GM12878 (cell line): ENCODE measurements around the gene FGR. TPM values are rescaled to one million over a fixed set of nuclear protein-coding genes. Genes with fewer than 3 reads are reported as not detected.
A peak's percentile ranks its signal among the peaks of the same experiment; 100 is the strongest.

Source experiments
- ATAC-seq: fragments of 200-7000 bp; cut with Tn5 transposase; 3 replicates; pipeline ENCODE4 v1.9.1; 2020; ENCODE audit warnings: mild to moderate bottlenecking, moderate library complexity
- BruUV-seq: library from RNA; stranded (reverse); fragments of 400-500 nt; replicated peaks from 2 replicates; lab custom pipeline; 2021; lab: Mats Ljungman, UMichigan
- CTCF ChIA-PET: fragments of 300-600 bp; sonication (Branson Sonifier 250); formaldehyde crosslinking; extraction: SDS; loops from one replicate; lab custom pipeline; 2021; ENCODE audit warnings: inconsistent platforms; lab: Yijun Ruan, JAX
- POLR2A ChIA-PET: fragments of 350-600 bp; formaldehyde crosslinking; extraction: SDS; loops from one replicate; lab custom pipeline; 2021; ENCODE audit warnings: inconsistent platforms; lab: Charles Lee
- RAD21 ChIA-PET: fragments of 300-600 bp; sonication (Branson Sonifier 250); formaldehyde crosslinking; loops from one replicate; lab custom pipeline; 2023; ENCODE audit warnings: antibody characterized with exemption; ENCODE audit not compliant: unreplicated experiment; lab: Charles Lee
- SMC1A ChIA-PET: fragments of 300-600 bp; sonication (Branson Sonifier 250); formaldehyde crosslinking; loops from one replicate; lab custom pipeline; 2023; ENCODE audit not compliant: unreplicated experiment, uncharacterized antibody; lab: Charles Lee
- DNase-seq: peaks from one replicate; pipeline ENCODE4 v3.0.0-alpha.2; 2011; ENCODE audit warnings: low read depth, low spot score
- FAIRE-seq: peaks from 3 replicates; lab custom pipeline; 2011; peaks lifted over from hg19 to GRCh38; lab: Jason Lieb, UNC
- H2AFZ ChIP-seq: 2 replicates; pipeline ENCODE4 v1.6.0; 2011; ENCODE audit warnings: low read depth, low read length, control low read depth; ENCODE audit not compliant: control insufficient read depth
- H3K27ac ChIP-seq: 2 replicates; pipeline ENCODE4 v1.5.1; 2011; ENCODE audit warnings: control low read depth; ENCODE audit not compliant: control insufficient read depth, insufficient read depth
- H3K27me3 ChIP-seq, 2 experiments: replicated peaks in 1 of 2; 2 replicates each; pipeline versions ENCODE4 v1.6.0 to v1.6.1; 2011; ENCODE audit warnings: low read length in 1 of 2; ENCODE audit not compliant: control insufficient read depth in 2 of 2, insufficient read depth in 2 of 2
- H3K36me3 ChIP-seq, 2 experiments: 2 replicates each; pipeline ENCODE4 v1.5.1; 2011; ENCODE audit warnings: low read length in 1 of 2; ENCODE audit not compliant: control insufficient read depth in 2 of 2, insufficient read depth in 2 of 2
- H3K4me1 ChIP-seq: 2 replicates; pipeline ENCODE4 v1.6.1; 2011; ENCODE audit warnings: mild to moderate bottlenecking, low read length, moderate library complexity, mixed read lengths; ENCODE audit not compliant: control insufficient read depth, insufficient read depth
- H3K4me2 ChIP-seq: 2 replicates; pipeline ENCODE4 v1.6.0; 2011; ENCODE audit warnings: control low read depth; ENCODE audit not compliant: control insufficient read depth, insufficient read depth
- H3K4me3 ChIP-seq: fragments of 200-600 bp; sonication (generic); 2 replicates; pipeline ENCODE4 v1.5.1; 2016
- H3K79me2 ChIP-seq: 2 replicates; pipeline ENCODE4 v1.6.0; 2011; ENCODE audit warnings: low read length; ENCODE audit not compliant: control insufficient read depth, insufficient read depth
- H3K9ac ChIP-seq: 2 replicates; pipeline ENCODE4 v1.8.0; 2011; ENCODE audit warnings: low read length, control low read depth, mixed read lengths; ENCODE audit not compliant: control insufficient read depth, insufficient read depth
- H3K9me3 ChIP-seq: replicated peaks from 3 replicates; pipeline ENCODE4 v1.5.1; 2011; ENCODE audit warnings: mild to moderate bottlenecking, low read length; ENCODE audit not compliant: control insufficient read depth, insufficient read depth
- H4K20me1 ChIP-seq: 2 replicates; pipeline ENCODE4 v1.6.0; 2011; ENCODE audit not compliant: control insufficient read depth, insufficient read depth
- MEF2B ChIP-seq: fragments of 450-650 bp; IDR thresholded peaks from 2 replicates; pipeline ENCODE4 v1.6.1; 2018; ENCODE audit warnings: mild to moderate bottlenecking, moderate library complexity; ENCODE audit not compliant: partially characterized antibody, poor library complexity, severe bottlenecking
- SUZ12 ChIP-seq: fragments of 200-600 bp; sonication (generic); IDR thresholded peaks from one replicate; pipeline ENCODE4 v1.6.1; 2018; ENCODE audit warnings: antibody characterized with exemption, mild to moderate bottlenecking; ENCODE audit not compliant: unreplicated experiment
- WGBS: methylation state at CpG from one replicate; pipeline ENCODE4 v1.1.6; 2016; ENCODE audit warnings: low lambda C conversion rate; ENCODE audit not compliant: insufficient replicate concordance, insufficient coverage; ENCODE audit errors: missing lambda C conversion rate; 5-methylcytosine and 5-hydroxymethylcytosine counted together
- in situ Hi-C: fragments of 300-500 bp; cut with MboI; formaldehyde crosslinking; loops from 9 replicates; pipeline ENCODE4 v1.14.3; 2018; ENCODE audit warnings: mixed read lengths
- intact Hi-C: fragments of 100-400 bp; cut with micrococcal nuclease; formaldehyde crosslinking; loops from one replicate; pipeline ENCODE4 v1.14.2; 2022; ENCODE audit not compliant: unreplicated experiment
- polyA plus RNA-seq, 11 experiments: library from polyadenylated mRNA; depleted of rRNA in 4 of 11; unstranded in 6 of 11; stranded (reverse) in 5 of 11; fragments of >200 nt; fragmentation: Nextera tagmentation in 4 of 11; fragmentation: Illumina TruSeq in 1 of 11; extraction: Ambion mirVana in 4 of 11; extraction: Trizol in 1 of 11; gene quantifications; 1 replicate in 1 of 11; 2 replicates in 10 of 11; pipeline versions ENCODE4 v1.2.1 to v1.2.3, GENCODE V29; 2011 to 2016; ENCODE audit warnings: inconsistent platforms in 2 of 11, missing spikeins in 2 of 11, low read depth in 1 of 11
- small RNA-seq: library from RNA; depleted of rRNA; stranded (forward); fragments of <200 nt; gene quantifications from one replicate; pipeline ENCODE3, GENCODE V24; 2014
- total RNA-seq, 4 experiments: library from RNA; depleted of rRNA in 3 of 4; stranded (reverse); fragments of >200 nt in 3 of 4; fragmentation: Illumina TruSeq in 1 of 4; extraction: Trizol in 1 of 4; gene quantifications; 2 replicates each; pipeline versions ENCODE4 v1.2.1 to v1.2.3, GENCODE V29; 2013 to 2021
- TF ChIP-seq, protein P1 (sequence below): IDR thresholded peaks from 2 replicates; pipeline ENCODE4 v1.6.1; 2011; ENCODE audit warnings: mild to moderate bottlenecking, low read depth, low read length, moderate library complexity; ENCODE audit not compliant: insufficient replicate concordance
- TF ChIP-seq, protein P2 (sequence below): IDR thresholded peaks from 2 replicates; pipeline ENCODE4 v1.6.1; 2011; ENCODE audit warnings: borderline replicate concordance, low read depth, mild to moderate bottlenecking, moderate library complexity, low read length; ENCODE audit not compliant: insufficient read depth, poor library complexity, severe bottlenecking

Gene FGR
- total and polyA plus RNA-seq, 10 of the 15 experiments (the other 5 are each of a cell fraction or from before 2014, with no cell fraction given): 10.9 to 193 (median 74.7) TPM

DNA sequence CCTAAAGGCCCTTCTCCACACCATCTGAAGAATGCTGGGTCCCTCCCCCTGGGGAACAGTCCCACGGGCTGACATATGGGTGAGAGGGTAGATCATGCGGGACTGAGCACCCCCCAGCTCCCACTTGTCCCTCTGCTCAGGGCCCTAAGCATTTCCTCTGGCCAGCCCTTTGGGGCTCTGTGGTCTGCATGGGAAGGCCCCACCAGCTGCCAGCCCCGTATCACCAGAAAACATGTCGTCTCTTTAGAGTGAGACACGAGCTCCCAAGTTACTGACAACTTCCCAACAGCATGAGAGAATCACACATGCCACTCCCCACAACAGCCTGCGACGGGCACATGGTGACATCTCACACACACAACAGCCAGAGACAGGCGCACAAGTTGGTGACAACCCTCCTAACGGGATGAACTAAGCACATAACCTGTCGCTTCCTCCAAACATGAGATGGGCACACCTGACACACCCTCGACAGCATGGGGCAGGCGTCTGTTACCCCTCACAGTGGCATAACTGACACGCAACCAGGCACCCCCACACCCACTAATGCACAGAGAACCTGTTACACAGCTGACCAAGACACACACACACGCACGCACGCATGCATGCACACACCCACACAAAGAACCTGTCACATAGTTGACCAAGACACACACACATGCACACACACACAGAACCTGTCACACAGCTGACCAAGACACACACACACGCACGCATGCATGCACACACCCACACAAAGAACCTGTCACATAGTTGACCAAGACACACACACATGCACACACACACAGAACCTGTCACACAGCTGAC lies 72.2 kb downstream of the FGR start:
- peak; percentile 14 for TF ChIP-seq MEF2B
- no peak for TF ChIP-seq SUZ12
- TF ChIP-seq, protein P1, sequence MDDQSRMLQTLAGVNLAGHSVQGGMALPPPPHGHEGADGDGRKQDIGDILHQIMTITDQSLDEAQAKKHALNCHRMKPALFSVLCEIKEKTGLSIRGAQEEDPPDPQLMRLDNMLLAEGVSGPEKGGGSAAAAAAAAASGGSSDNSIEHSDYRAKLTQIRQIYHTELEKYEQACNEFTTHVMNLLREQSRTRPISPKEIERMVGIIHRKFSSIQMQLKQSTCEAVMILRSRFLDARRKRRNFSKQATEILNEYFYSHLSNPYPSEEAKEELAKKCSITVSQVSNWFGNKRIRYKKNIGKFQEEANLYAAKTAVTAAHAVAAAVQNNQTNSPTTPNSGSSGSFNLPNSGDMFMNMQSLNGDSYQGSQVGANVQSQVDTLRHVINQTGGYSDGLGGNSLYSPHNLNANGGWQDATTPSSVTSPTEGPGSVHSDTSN: peak; percentile 6
- TF ChIP-seq, protein P2, sequence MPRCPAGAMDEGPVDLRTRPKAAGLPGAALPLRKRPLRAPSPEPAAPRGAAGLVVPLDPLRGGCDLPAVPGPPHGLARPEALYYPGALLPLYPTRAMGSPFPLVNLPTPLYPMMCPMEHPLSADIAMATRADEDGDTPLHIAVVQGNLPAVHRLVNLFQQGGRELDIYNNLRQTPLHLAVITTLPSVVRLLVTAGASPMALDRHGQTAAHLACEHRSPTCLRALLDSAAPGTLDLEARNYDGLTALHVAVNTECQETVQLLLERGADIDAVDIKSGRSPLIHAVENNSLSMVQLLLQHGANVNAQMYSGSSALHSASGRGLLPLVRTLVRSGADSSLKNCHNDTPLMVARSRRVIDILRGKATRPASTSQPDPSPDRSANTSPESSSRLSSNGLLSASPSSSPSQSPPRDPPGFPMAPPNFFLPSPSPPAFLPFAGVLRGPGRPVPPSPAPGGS: peak; percentile 94
- SMC1A ChIA-PET: no interaction called here
- in situ Hi-C loops (loop anchor here (5.0 kb wide), 1 partner anchor 50 kb away; no protein-coding TSS in a partner anchor), intact Hi-C loops (no loop called here)
- H2AFZ ChIP-seq: no peak overlapping the region
- DNase-seq (no peak), FAIRE-seq (peak; percentile 72), ATAC-seq (no peak; the same call in 2 of the 3 replicates)
- H3K4me1 ChIP-seq: peaks cover 2% of the 10 kb centered on the region
- RAD21 ChIA-PET: interaction anchor here (1.0 kb wide), 1 partner anchor 39 kb away, joined by 4 read pairs; no protein-coding TSS in a partner anchor
- no peaks in the 10 kb centered on the region; the same call in 1 of the 2 replicates for H4K20me1 ChIP-seq
- H3K27ac ChIP-seq: no peak overlapping the region
- no peaks in the 10 kb centered on the region for H3K27me3 ChIP-seq
- peaks cover 0 to 4% of the 10 kb centered on the region in 2 experiments; a peak in 2 of 4 replicates for H3K36me3 ChIP-seq
- no TSS peak for BruUV-seq
- H3K4me3 ChIP-seq: no peak overlapping the region
- H3K79me2 ChIP-seq: no peaks in the 10 kb centered on the region; the same call in 1 of the 2 replicates
- CTCF ChIA-PET: no interaction called here
- 62% methylated on average over 18 of the region's 18 CpGs for WGBS
- H3K9ac ChIP-seq: no peak overlapping the region
- H3K9me3 ChIP-seq: no peaks in the 10 kb centered on the region
- POLR2A ChIA-PET: no interaction called here
- H3K4me2 ChIP-seq: no peak overlapping the region

Small RNA genes within 50 kb of the gene (small RNA-seq; reads per million reads assigned to genes)
- gene AL031729.1: not detected
- gene RNU6-949P: not detected

Other genes with a start within 250 kb of the FGR start
Only the 7 nearest of the 8 such genes appear.
- gene WASF2, start 145.0 kb downstream of the FGR start, total RNA-seq (2014; rRNA removed): 13.5 and 15.6 TPM in 2 replicates
- gene WASF2, start 145.0 kb downstream of the FGR start, total RNA-seq (2014; rRNA removed; fragmentation: Illumina TruSeq; extraction: Trizol): 18.4 TPM in 2 replicates
- gene WASF2, start 145.0 kb downstream of the FGR start, total RNA-seq (2021): 111 and 112 TPM in 2 replicates
- gene WASF2, start 145.0 kb downstream of the FGR start, polyA plus RNA-seq (2011; rRNA removed): 20.9 and 40.8 TPM in 2 replicates
- gene WASF2, start 145.0 kb downstream of the FGR start, polyA plus RNA-seq (2014; fragmentation: Illumina TruSeq; extraction: Trizol): 67.6 and 74.8 TPM in 2 replicates
- gene WASF2, start 145.0 kb downstream of the FGR start, polyA plus RNA-seq (2014; fragmentation: Nextera tagmentation; extraction: Ambion mirVana): 1 to 10 TPM; 7.0 to 9.3 TPM
- gene WASF2, start 145.0 kb downstream of the FGR start, polyA plus RNA-seq (2014; rRNA removed): 33.4 and 43.0 TPM in 2 replicates
- 100 to 1,000 TPM in 1 of 2 experiments, 10 to 100 TPM in 1; 98.6 to 103 TPM for gene WASF2, start 145.0 kb downstream of the FGR start, polyA plus RNA-seq (2016; fragmentation: Nextera tagmentation; extraction: Ambion mirVana)
- gene AHDC1, start 31.0 kb downstream of the FGR start, total RNA-seq (2014; rRNA removed): 1.1 and 2.0 TPM in 2 replicates
- 0.85 and 1.1 TPM in 2 replicates for gene AHDC1, start 31.0 kb downstream of the FGR start, total RNA-seq (2014; rRNA removed; fragmentation: Illumina TruSeq; extraction: Trizol)
- 10.6 and 13.0 TPM in 2 replicates for gene AHDC1, start 31.0 kb downstream of the FGR start, total RNA-seq (2021)
- gene AHDC1, start 31.0 kb downstream of the FGR start, polyA plus RNA-seq (2011; rRNA removed): 1.1 and 1.2 TPM in 2 replicates
- 1.3 and 1.9 TPM in 2 replicates for gene AHDC1, start 31.0 kb downstream of the FGR start, polyA plus RNA-seq (2014; fragmentation: Illumina TruSeq; extraction: Trizol)
- gene AHDC1, start 31.0 kb downstream of the FGR start, polyA plus RNA-seq (2014; fragmentation: Nextera tagmentation; extraction: Ambion mirVana): under 1 TPM; 0.21 to 0.26 TPM
- gene AHDC1, start 31.0 kb downstream of the FGR start, polyA plus RNA-seq (2014; rRNA removed): 5.3 and 7.4 TPM in 2 replicates
- gene AHDC1, start 31.0 kb downstream of the FGR start, polyA plus RNA-seq (2016; fragmentation: Nextera tagmentation; extraction: Ambion mirVana): 1 to 10 TPM; 1.4 to 2.0 TPM
- gene IFI6, start 37.0 kb upstream of the FGR start, total RNA-seq (2014; rRNA removed): 79.4 and 89.5 TPM in 2 replicates
- 30.1 and 35.1 TPM in 2 replicates for gene IFI6, start 37.0 kb upstream of the FGR start, total RNA-seq (2014; rRNA removed; fragmentation: Illumina TruSeq; extraction: Trizol)
- 70.3 and 81.4 TPM in 2 replicates for gene IFI6, start 37.0 kb upstream of the FGR start, total RNA-seq (2021)
- 81.1 and 113 TPM in 2 replicates for gene IFI6, start 37.0 kb upstream of the FGR start, polyA plus RNA-seq (2011; rRNA removed)
- 36.6 and 41.3 TPM in 2 replicates for gene IFI6, start 37.0 kb upstream of the FGR start, polyA plus RNA-seq (2014; fragmentation: Illumina TruSeq; extraction: Trizol)
- 10 to 100 TPM in 1 of 2 experiments, 1 to 10 TPM in 1; 5.6 to 21.0 TPM for gene IFI6, start 37.0 kb upstream of the FGR start, polyA plus RNA-seq (2014; fragmentation: Nextera tagmentation; extraction: Ambion mirVana)
- gene IFI6, start 37.0 kb upstream of the FGR start, polyA plus RNA-seq (2014; rRNA removed): 63.9 and 67.7 TPM in 2 replicates
- gene IFI6, start 37.0 kb upstream of the FGR start, polyA plus RNA-seq (2016; fragmentation: Nextera tagmentation; extraction: Ambion mirVana): 100 to 1,000 TPM in 1 of 2 experiments, 10 to 100 TPM in 1; 97.0 to 123 TPM
- gene FAM76A, start 90.8 kb upstream of the FGR start, total RNA-seq (2014; rRNA removed): 7.7 and 10.0 TPM in 2 replicates
- 6.7 and 9.0 TPM in 2 replicates for gene FAM76A, start 90.8 kb upstream of the FGR start, total RNA-seq (2014; rRNA removed; fragmentation: Illumina TruSeq; extraction: Trizol)
- 7.6 and 9.4 TPM in 2 replicates for gene FAM76A, start 90.8 kb upstream of the FGR start, total RNA-seq (2021)
- 6.0 and 7.9 TPM in 2 replicates for gene FAM76A, start 90.8 kb upstream of the FGR start, polyA plus RNA-seq (2011; rRNA removed)
- 7.1 and 8.0 TPM in 2 replicates for gene FAM76A, start 90.8 kb upstream of the FGR start, polyA plus RNA-seq (2014; fragmentation: Illumina TruSeq; extraction: Trizol)
- gene FAM76A, start 90.8 kb upstream of the FGR start, polyA plus RNA-seq (2014; fragmentation: Nextera tagmentation; extraction: Ambion mirVana): 10 to 100 TPM in 1 of 2 experiments, 1 to 10 TPM in 1; 7.6 to 13.4 TPM
- 4.7 and 5.4 TPM in 2 replicates for gene FAM76A, start 90.8 kb upstream of the FGR start, polyA plus RNA-seq (2014; rRNA removed)
- gene FAM76A, start 90.8 kb upstream of the FGR start, polyA plus RNA-seq (2016; fragmentation: Nextera tagmentation; extraction: Ambion mirVana): 10 to 100 TPM in 1 of 2 experiments, 1 to 10 TPM in 1; 6.8 to 11.1 TPM
- 29.9 and 32.7 TPM in 2 replicates for gene STX12, start 138.0 kb upstream of the FGR start, total RNA-seq (2014; rRNA removed)
- gene STX12, start 138.0 kb upstream of the FGR start, total RNA-seq (2014; rRNA removed; fragmentation: Illumina TruSeq; extraction: Trizol): 29.4 and 33.6 TPM in 2 replicates
- gene STX12, start 138.0 kb upstream of the FGR start, total RNA-seq (2021): 24.5 and 29.3 TPM in 2 replicates
- 22.5 and 29.6 TPM in 2 replicates for gene STX12, start 138.0 kb upstream of the FGR start, polyA plus RNA-seq (2011; rRNA removed)
- 35.0 and 44.5 TPM in 2 replicates for gene STX12, start 138.0 kb upstream of the FGR start, polyA plus RNA-seq (2014; fragmentation: Illumina TruSeq; extraction: Trizol)
- 10 to 100 TPM; 23.5 to 26.9 TPM for gene STX12, start 138.0 kb upstream of the FGR start, polyA plus RNA-seq (2014; fragmentation: Nextera tagmentation; extraction: Ambion mirVana)
- gene STX12, start 138.0 kb upstream of the FGR start, polyA plus RNA-seq (2014; rRNA removed): 19.2 and 30.1 TPM in 2 replicates
- gene STX12, start 138.0 kb upstream of the FGR start, polyA plus RNA-seq (2016; fragmentation: Nextera tagmentation; extraction: Ambion mirVana): 10 to 100 TPM; 20.2 to 25.5 TPM
- gene PPP1R8, start 195.6 kb upstream of the FGR start, total RNA-seq (2014; rRNA removed): 63.2 and 77.0 TPM in 2 replicates
- gene PPP1R8, start 195.6 kb upstream of the FGR start, total RNA-seq (2014; rRNA removed; fragmentation: Illumina TruSeq; extraction: Trizol): 50.9 and 55.6 TPM in 2 replicates
- 47.2 and 50.3 TPM in 2 replicates for gene PPP1R8, start 195.6 kb upstream of the FGR start, total RNA-seq (2021)
- 59.6 and 60.5 TPM in 2 replicates for gene PPP1R8, start 195.6 kb upstream of the FGR start, polyA plus RNA-seq (2011; rRNA removed)
- gene PPP1R8, start 195.6 kb upstream of the FGR start, polyA plus RNA-seq (2014; fragmentation: Illumina TruSeq; extraction: Trizol): 61.7 and 69.5 TPM in 2 replicates
- gene PPP1R8, start 195.6 kb upstream of the FGR start, polyA plus RNA-seq (2014; fragmentation: Nextera tagmentation; extraction: Ambion mirVana): 10 to 100 TPM; 14.5 to 15.3 TPM
- 57.1 and 65.0 TPM in 2 replicates for gene PPP1R8, start 195.6 kb upstream of the FGR start, polyA plus RNA-seq (2014; rRNA removed)
- 10 to 100 TPM; 10.2 to 13.1 TPM for gene PPP1R8, start 195.6 kb upstream of the FGR start, polyA plus RNA-seq (2016; fragmentation: Nextera tagmentation; extraction: Ambion mirVana)
- gene THEMIS2, start 237.4 kb upstream of the FGR start, total RNA-seq (2014; rRNA removed): 70.0 and 74.0 TPM in 2 replicates
- gene THEMIS2, start 237.4 kb upstream of the FGR start, total RNA-seq (2014; rRNA removed; fragmentation: Illumina TruSeq; extraction: Trizol): 30.6 and 32.5 TPM in 2 replicates
- gene THEMIS2, start 237.4 kb upstream of the FGR start, total RNA-seq (2021): 50.5 and 58.7 TPM in 2 replicates
- gene THEMIS2, start 237.4 kb upstream of the FGR start, polyA plus RNA-seq (2011; rRNA removed): 65.4 and 114 TPM in 2 replicates
- gene THEMIS2, start 237.4 kb upstream of the FGR start, polyA plus RNA-seq (2014; fragmentation: Illumina TruSeq; extraction: Trizol): 28.7 and 33.4 TPM in 2 replicates
- 10 to 100 TPM in 1 of 2 experiments, 1 to 10 TPM in 1; 9.1 to 12.9 TPM for gene THEMIS2, start 237.4 kb upstream of the FGR start, polyA plus RNA-seq (2014; fragmentation: Nextera tagmentation; extraction: Ambion mirVana)
- 59.5 and 59.7 TPM in 2 replicates for gene THEMIS2, start 237.4 kb upstream of the FGR start, polyA plus RNA-seq (2014; rRNA removed)
- 10 to 100 TPM; 37.7 to 38.9 TPM for gene THEMIS2, start 237.4 kb upstream of the FGR start, polyA plus RNA-seq (2016; fragmentation: Nextera tagmentation; extraction: Ambion mirVana)